ENCODE results near the gene HHAT.

DNA sequence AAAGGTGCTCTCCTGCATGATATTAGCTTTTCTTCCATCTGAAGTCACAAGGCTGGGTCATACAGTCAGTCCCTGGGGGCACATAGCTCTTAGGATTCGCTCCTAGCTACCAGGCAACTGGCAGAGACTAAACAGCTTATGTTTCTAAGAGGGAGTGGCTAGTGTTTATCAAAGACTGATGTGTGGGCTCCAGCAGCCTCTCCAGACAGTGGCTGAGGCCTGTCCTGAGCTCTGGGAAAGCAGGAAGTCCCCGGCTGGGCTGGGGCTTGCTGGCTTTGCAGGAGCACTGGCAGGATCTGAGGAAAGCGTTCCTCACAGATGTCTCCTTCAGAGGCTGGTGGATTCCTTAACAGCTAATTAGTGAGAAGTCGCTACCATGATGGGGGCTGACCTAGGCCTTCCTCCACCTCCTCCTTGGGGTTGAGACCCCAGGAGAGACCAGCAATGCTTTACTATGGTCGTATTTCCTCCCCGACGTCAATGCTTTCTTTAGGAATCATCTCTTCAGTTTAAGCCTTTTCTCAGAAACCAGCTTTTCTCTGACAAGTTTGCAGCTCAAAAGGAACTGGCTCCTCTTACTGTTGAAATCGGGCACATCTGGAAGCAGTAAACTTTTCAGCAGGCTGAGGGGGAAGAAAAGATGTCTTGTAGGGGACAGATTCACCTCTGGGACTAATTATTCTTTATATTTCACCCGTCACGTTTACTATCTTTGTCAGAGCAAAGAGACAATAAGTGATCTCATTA is 33.5 kb upstream of the HHAT start:
- TF ChIP-seq, protein P1, sequence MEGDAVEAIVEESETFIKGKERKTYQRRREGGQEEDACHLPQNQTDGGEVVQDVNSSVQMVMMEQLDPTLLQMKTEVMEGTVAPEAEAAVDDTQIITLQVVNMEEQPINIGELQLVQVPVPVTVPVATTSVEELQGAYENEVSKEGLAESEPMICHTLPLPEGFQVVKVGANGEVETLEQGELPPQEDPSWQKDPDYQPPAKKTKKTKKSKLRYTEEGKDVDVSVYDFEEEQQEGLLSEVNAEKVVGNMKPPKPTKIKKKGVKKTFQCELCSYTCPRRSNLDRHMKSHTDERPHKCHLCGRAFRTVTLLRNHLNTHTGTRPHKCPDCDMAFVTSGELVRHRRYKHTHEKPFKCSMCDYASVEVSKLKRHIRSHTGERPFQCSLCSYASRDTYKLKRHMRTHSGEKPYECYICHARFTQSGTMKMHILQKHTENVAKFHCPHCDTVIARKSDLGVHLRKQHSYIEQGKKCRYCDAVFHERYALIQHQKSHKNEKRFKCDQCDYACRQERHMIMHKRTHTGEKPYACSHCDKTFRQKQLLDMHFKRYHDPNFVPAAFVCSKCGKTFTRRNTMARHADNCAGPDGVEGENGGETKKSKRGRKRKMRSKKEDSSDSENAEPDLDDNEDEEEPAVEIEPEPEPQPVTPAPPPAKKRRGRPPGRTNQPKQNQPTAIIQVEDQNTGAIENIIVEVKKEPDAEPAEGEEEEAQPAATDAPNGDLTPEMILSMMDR (IDR thresholded peaks at IDR 0.05; ENCODE audit: low read length): no peak
- TF ChIP-seq EZH2phosphoT487 (IDR thresholded peaks at IDR 0.05; ENCODE audit: low read length) (no peak), EZH2 (optimal IDR thresholded peaks at IDR 0.05; ENCODE audit: low read depth, low read length) (no peak)

All from MM.1S (cell line).